HFF-Myc (cell line): ENCODE data around the gene TNRC6C.

Experiments
- DNase-seq: peaks from one replicate; pipeline ENCODE4 v3.0.0-alpha.2; 2011; ENCODE audit warnings: low read depth; ENCODE audit errors: extremely low read depth
- H3K4me3 ChIP-seq: replicated peaks from 2 replicates; pipeline ENCODE4 v1.5.1; 2011; ENCODE audit warnings: low read depth, mild to moderate bottlenecking, control low read depth, low read length
- TF ChIP-seq, protein P1 (sequence below): IDR thresholded peaks from 2 replicates; pipeline ENCODE4 v1.5.1; 2012; ENCODE audit warnings: mild to moderate bottlenecking, low read depth, low read length, control low read depth; ENCODE audit errors: missing control alignments

Gene TNRC6C, protein sequence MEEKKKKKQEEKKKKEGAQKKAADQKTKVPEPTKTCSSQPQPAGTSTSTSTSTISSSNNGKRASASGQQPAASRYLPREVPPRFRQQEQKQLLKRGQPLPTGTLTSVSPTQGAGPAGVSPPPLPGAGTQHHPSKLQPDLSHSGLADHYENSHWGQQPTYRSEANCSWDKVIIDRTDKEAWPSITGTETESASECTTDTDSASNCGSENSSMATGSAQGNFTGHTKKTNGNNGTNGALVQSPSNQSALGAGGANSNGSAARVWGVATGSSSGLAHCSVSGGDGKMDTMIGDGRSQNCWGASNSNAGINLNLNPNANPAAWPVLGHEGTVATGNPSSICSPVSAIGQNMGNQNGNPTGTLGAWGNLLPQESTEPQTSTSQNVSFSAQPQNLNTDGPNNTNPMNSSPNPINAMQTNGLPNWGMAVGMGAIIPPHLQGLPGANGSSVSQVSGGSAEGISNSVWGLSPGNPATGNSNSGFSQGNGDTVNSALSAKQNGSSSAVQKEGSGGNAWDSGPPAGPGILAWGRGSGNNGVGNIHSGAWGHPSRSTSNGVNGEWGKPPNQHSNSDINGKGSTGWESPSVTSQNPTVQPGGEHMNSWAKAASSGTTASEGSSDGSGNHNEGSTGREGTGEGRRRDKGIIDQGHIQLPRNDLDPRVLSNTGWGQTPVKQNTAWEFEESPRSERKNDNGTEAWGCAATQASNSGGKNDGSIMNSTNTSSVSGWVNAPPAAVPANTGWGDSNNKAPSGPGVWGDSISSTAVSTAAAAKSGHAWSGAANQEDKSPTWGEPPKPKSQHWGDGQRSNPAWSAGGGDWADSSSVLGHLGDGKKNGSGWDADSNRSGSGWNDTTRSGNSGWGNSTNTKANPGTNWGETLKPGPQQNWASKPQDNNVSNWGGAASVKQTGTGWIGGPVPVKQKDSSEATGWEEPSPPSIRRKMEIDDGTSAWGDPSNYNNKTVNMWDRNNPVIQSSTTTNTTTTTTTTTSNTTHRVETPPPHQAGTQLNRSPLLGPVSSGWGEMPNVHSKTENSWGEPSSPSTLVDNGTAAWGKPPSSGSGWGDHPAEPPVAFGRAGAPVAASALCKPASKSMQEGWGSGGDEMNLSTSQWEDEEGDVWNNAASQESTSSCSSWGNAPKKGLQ (N-terminal part only)

DNA sequence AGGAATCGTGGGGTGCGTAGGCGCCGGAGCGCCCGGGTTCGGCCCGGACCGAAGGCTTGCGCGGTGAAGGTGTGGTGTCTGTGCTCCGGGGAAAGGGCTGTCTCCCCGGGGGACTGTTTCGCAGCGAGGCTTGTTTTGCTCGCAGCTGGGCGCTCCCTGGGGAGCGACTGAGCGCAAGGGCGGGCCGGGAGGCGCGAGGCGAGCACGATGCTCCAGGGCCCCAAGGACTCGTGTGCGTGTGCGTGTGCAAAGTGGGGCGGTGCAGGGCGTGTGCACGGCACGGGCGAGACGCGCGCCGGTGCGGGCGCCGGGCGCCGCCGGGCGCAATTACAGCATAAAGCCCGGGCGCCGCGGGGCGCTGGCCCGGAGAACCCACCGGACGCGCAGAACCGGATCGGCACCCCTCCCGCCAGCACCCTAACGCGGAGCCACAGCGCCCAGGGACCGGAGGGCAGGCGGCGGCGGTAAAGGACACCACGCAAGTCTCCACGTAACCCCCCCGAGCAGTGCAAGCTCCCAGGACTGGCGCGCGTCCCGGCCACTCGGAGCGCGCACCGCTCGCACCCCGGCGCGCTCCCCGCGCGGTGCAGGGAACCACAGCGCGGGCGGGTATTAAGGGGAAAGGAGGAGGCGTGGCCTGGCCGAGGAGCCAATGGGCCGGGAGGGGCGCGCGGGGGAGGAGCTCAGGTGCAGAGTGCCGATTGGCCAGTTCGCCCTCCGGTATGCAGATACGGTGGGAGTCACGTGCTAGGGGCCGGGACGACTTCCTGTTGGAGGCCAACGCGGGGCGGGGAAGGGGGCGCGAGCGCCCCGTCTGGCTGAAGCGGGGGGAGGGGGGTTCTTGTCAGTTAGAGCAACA, at the start of gene TNRC6C:
TNRC6C (plus strand) TSS at position 847 of the 859 bp plus-strand sequence. CDS start 45,504 bp downstream, outside the sequence.
- TF ChIP-seq, protein P1, sequence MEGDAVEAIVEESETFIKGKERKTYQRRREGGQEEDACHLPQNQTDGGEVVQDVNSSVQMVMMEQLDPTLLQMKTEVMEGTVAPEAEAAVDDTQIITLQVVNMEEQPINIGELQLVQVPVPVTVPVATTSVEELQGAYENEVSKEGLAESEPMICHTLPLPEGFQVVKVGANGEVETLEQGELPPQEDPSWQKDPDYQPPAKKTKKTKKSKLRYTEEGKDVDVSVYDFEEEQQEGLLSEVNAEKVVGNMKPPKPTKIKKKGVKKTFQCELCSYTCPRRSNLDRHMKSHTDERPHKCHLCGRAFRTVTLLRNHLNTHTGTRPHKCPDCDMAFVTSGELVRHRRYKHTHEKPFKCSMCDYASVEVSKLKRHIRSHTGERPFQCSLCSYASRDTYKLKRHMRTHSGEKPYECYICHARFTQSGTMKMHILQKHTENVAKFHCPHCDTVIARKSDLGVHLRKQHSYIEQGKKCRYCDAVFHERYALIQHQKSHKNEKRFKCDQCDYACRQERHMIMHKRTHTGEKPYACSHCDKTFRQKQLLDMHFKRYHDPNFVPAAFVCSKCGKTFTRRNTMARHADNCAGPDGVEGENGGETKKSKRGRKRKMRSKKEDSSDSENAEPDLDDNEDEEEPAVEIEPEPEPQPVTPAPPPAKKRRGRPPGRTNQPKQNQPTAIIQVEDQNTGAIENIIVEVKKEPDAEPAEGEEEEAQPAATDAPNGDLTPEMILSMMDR: no peak
- peak within 1 kb of the TSS; percentile 69 for H3K4me3 ChIP-seq
- peak; percentile 92 for DNase-seq

DNA sequence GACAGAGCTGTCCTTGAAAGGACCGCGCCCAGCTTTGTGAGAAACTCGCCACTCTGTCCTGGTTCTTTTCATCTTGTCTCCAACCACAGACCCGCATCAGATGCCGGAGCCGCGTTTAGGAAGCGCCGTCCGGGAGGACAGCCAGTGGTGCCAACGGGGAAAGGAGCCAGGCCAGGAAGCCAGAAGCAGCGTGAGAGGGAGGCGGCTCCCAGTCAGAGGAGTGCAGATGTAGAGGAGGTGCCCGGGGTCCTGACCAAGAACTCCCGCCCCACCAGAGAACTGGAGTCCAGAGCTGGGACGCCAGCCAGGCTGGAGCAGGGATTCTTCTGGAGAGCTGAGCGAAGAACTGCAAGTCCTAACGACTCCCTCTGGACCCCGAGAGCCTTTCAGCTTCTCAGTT, 49.3 kb upstream of the TNRC6C start:
- no peak for DNase-seq
- TF ChIP-seq, protein P1: no peak
- H3K4me3 ChIP-seq: no peak overlapping the region

DNA sequence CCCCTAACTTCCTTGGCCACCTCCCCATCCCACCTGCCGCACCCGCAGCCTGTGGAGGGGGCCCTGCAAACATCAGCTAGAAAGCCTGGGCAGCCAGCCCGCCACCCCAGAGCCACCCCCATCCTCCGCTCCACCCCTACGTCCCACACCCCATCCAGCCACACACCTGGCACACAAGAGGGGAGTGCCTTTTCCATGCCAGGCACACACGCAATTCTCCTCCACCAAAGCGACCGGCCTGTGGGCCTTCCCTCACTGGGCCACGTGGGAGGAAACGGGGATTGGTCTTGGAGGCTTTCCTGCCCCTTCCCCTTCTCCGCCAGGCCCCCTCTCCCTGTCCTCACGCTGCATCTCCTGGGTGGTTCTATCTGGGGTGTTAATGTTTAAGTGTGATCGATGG, 48.7 kb upstream of the TNRC6C start:
- no peak for DNase-seq
- no peak overlapping the region for H3K4me3 ChIP-seq
- TF ChIP-seq, protein P1: no peak

DNA sequence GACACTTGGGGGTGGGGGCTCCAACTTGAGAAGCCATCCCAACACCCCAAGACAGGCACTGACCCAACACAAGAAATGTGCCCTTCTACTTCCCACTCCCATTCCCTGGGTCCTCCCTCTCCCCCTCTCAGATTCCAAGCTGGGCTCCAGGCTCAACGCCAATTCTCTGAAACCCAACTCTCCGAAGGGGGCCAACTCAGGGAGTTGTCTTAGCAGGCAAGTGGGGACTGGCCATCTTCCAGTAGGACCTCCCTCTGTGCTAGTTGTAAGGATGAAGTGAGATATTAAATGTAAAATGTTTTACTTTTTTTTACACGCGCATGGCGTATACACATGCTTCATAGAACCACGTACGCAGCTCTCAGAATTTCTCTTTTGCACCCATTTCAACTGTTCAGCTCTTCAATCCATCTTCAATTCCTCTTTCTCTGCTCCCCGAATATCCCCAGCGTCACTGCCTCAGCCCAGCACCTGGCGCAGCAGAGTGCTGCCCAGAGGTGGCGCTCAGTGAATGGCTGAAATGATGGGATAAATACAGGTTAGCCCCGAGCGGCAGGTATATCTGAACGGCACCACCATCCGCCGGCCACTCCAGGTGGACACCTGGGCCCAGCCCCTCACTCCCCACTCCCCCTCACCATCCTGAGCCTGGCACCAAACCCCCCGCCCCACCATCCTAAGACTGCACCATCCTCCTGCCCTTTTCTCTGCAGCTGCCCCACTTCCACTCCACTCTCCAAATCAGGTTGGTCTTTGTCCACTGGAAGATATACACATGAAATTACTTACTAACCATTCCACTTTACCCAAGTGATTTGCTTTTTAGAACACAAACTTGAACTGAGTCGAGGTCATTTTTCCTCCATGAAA, 43.9 kb upstream of the TNRC6C start:
- DNase-seq: no peak
- TF ChIP-seq, protein P1: no peak

DNA sequence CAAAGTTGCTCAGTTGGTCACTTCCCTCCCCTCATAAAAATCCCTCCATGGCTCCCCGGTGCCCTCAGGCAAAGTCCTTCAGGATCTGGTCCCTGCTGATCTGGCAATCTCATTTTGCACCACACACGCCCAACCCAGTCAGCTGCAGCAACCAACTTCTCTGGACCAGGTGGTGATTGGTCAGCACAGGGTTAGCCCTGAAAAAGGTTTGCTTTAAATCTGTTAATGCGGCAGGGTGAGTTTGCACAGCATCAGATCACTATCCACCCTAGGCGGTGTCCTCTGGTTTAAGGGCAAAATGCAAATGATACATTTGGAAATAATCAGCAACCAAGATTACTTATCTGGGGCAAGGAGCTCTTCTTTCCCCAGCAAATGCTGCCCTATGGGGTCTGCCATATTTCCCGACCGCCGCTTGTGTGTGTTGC, 42.9 kb upstream of the TNRC6C start:
- no peak overlapping the region for H3K4me3 ChIP-seq
- TF ChIP-seq, protein P1: no peak
- no peak for DNase-seq

More for the DNA sequence above, 43.9 kb upstream of the TNRC6C start:
- H3K4me3 ChIP-seq: no peak overlapping the region
